Effector memory CD4-positive, alpha-beta T cell (primary cell): ENCODE data around the gene CHST3.
A peak's percentile ranks its signal among the peaks of the same experiment; 100 is the strongest.

Source experiments
- DNase-seq, 3 donors: peaks; one replicate each; pipeline ENCODE4 v3.0.0-alpha.2; 2020
- H3K27ac ChIP-seq: 2 replicates; pipeline ENCODE4 v1.7.0; 2013; ENCODE audit warnings: mild to moderate bottlenecking, low read length, moderate library complexity; ENCODE audit not compliant: insufficient read depth, poor library complexity, severe bottlenecking
- H3K27me3 ChIP-seq: replicated peaks from 2 replicates; pipeline ENCODE4 v1.7.0; 2013; ENCODE audit warnings: mild to moderate bottlenecking, low read length; ENCODE audit not compliant: insufficient read depth, control insufficient read depth, poor library complexity, severe bottlenecking
- H3K36me3 ChIP-seq: 2 replicates; pipeline ENCODE4 v1.7.0; 2013; ENCODE audit warnings: mild to moderate bottlenecking, low read length, moderate library complexity; ENCODE audit not compliant: control insufficient read depth, insufficient read depth
- H3K4me1 ChIP-seq: 2 replicates; pipeline ENCODE4 v1.7.0; 2013; ENCODE audit warnings: low read length, mild to moderate bottlenecking; ENCODE audit not compliant: control insufficient read depth, insufficient read depth, poor library complexity, severe bottlenecking
- H3K4me3 ChIP-seq: 2 replicates; pipeline ENCODE4 v1.7.0; 2013; ENCODE audit warnings: low read length, low read depth, mild to moderate bottlenecking; ENCODE audit not compliant: insufficient read depth, poor library complexity, severe bottlenecking
- H3K9me3 ChIP-seq: 2 replicates; pipeline ENCODE4 v1.7.0; 2013; ENCODE audit warnings: mild to moderate bottlenecking, low read length, moderate library complexity; ENCODE audit not compliant: control insufficient read depth

The CHST3 gene

GRCh38 chr10:71948496-71949067, 15.6 kb upstream of the CHST3 start:
- DNase-seq = no peak
- H3K9me3 ChIP-seq = peaks cover 35% of the 10 kb centered on the region

DNA sequence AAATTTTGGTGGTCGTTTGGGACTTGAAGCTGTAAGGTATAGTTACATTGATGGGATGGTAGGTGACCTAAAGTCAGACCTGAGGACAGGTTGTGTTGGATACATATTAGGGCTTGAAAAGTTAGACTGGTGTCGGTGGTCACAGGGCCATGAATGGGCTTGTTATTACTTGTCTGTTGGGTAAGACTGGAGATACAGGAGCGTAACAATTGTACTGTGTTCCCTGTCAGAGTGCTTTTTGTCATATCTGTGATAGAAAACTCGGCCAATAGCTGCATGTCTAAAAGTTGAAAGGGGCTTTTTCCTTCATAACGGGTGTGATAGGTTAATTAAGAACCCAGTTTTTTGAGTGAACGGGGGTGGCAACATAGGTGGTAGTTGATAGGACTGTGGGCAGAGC, 13.5 kb upstream of the CHST3 start:
- H3K36me3 ChIP-seq = no peaks in the 10 kb centered on the region
- no peak overlapping the region for H3K4me3 ChIP-seq
- no peak for DNase-seq
- H3K27me3 ChIP-seq = no peaks in the 10 kb centered on the region
- no peaks in the 10 kb centered on the region for H3K4me1 ChIP-seq
- peaks cover 31% of the 10 kb centered on the region for H3K9me3 ChIP-seq
- H3K27ac ChIP-seq = no peak overlapping the region

More at GRCh38 chr10:71948496-71949067, 15.6 kb upstream of the CHST3 start:
- Histone ChIP-seq H3K27ac (no peak overlapping the region), H3K27me3 (no peaks in the 10 kb centered on the region), H3K4me3 (no peak overlapping the region), H3K36me3 (no peaks in the 10 kb centered on the region), H3K4me1 (no peaks in the 10 kb centered on the region)

DNA sequence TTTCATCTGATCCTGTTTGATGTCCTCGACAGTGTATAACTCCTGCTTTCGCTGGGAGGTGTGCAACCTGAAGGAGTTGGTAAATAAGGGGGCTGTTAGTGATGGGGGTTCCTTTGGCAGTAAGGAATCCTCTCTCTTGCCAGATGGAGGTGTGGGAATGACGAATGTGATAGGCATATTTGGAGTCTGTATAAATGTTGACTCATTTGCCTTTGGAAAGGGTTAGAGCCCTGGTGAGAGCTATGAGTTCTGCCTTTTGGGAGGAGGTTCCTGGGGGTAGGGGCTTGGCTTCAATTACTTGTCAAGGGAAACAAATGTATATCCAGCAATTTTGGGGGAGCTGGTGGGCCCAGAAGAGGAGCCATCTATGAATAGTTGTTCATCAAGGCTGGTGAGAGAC, 11.4 kb upstream of the CHST3 start:
- Histone ChIP-seq H3K9me3 (peaks cover 16% of the 10 kb centered on the region), H3K27ac (no peak overlapping the region)

DNA sequence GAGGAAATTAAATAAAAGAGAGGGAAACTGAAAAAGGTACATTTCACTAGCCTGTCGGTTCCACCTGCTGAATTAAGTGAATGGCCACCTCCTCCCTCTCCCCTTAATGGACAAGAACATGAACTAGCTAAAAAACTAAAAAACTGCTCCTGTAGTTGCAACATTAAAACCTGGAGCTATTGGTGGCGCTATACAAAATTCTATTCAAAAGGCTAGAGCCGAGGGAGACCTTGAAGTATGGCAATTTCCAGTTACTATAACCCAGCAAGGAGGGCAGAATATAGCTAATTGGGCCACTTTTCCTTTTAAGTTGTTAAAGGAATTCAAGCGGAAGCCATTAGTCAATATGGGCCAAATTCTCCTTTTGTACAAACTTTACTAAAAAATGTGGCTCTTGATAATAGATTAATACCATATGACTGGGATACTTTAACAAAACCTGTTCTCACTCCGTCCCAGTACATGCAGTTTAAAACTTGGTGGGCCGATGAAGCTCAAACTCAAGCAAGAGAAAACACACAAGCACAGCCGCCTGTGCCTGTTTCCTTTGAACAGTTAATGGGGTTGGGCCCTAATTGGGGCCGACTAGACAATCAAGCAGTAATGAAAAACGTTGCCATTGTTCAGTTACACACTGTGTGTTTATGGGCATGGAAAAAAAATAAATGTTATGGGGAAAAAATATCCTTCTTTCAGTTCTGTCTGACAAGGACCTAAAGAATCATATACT, 6.5 kb upstream of the CHST3 start:
- H3K4me3 ChIP-seq = no peak overlapping the region
- H3K4me1 ChIP-seq = no peaks in the 10 kb centered on the region
- H3K36me3 ChIP-seq = no peaks in the 10 kb centered on the region
- H3K27me3 ChIP-seq = no peaks in the 10 kb centered on the region
- DNase-seq = no peak
- peaks cover 3% of the 10 kb centered on the region for H3K9me3 ChIP-seq
- no peak overlapping the region for H3K27ac ChIP-seq

More for the DNA sequence above, 11.4 kb upstream of the CHST3 start:
- H3K4me3 ChIP-seq = no peak overlapping the region
- H3K27me3 ChIP-seq = no peaks in the 10 kb centered on the region
- no peaks in the 10 kb centered on the region for H3K4me1 ChIP-seq
- no peaks in the 10 kb centered on the region for H3K36me3 ChIP-seq
- DNase-seq = no peak

DNA sequence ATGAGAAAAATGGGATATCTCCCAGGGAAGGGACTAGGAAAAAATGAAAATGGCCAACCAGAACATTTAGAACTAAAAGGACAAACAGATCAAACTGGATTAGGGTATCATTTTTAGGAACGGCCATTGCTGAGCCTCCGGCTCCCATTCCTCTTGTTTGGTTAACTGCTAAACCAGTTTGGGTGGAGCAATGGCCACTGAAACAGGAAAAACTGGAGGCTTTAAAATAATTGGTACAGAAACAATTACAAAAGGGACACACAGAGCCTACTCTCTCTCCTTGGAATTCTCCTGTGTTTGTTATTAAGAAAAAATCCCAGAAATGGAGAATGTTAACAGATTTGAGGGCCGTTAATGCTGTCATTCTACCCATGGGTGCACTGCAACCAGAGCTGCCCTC, 4.7 kb upstream of the CHST3 start:
- Histone ChIP-seq H3K4me3 (no peak overlapping the region), H3K27me3 (no peaks in the 10 kb centered on the region), H3K4me1 (peaks cover 5% of the 10 kb centered on the region), H3K27ac (no peak overlapping the region), H3K36me3 (no peaks in the 10 kb centered on the region), H3K9me3 (peaks cover 3% of the 10 kb centered on the region)
- no peak for DNase-seq

GRCh38 chr10:71961831-71962230, 2.4 kb upstream of the CHST3 start:
- DNase-seq = no peak
- Histone ChIP-seq H3K36me3 (no peaks in the 10 kb centered on the region), H3K4me1 (peaks cover 5% of the 10 kb centered on the region), H3K27ac (no peak overlapping the region), H3K4me3 (no peak overlapping the region), H3K9me3 (no peaks in the 10 kb centered on the region), H3K27me3 (peaks cover 8% of the 10 kb centered on the region)

DNA sequence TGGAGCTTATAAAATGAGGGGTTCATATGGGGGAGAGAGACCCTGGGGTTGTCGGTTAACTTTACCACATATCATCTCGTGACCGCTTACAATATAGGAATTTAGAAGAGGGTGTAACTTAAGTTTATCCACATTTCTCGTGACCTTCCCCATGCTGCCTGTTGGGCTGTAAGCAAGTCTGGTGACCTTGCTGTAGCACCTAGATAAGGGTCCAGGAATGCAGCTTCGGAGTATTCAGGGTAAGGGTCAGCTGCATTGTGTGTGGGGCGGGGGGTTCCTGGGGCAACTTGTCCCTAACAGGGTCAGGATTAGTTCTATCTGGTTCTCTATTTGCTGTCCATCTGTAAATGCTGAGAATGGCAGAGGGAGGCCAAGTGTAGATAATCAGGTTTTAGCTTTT, 1.3 kb upstream of the CHST3 start:
- no peak for DNase-seq
- H3K27ac ChIP-seq = no peak overlapping the region
- H3K27me3 ChIP-seq = peaks cover 8% of the 10 kb centered on the region
- no peaks in the 10 kb centered on the region for H3K9me3 ChIP-seq
- H3K4me3 ChIP-seq = no peak overlapping the region
- no peaks in the 10 kb centered on the region for H3K36me3 ChIP-seq
- H3K4me1 ChIP-seq = peaks cover 5% of the 10 kb centered on the region

DNA sequence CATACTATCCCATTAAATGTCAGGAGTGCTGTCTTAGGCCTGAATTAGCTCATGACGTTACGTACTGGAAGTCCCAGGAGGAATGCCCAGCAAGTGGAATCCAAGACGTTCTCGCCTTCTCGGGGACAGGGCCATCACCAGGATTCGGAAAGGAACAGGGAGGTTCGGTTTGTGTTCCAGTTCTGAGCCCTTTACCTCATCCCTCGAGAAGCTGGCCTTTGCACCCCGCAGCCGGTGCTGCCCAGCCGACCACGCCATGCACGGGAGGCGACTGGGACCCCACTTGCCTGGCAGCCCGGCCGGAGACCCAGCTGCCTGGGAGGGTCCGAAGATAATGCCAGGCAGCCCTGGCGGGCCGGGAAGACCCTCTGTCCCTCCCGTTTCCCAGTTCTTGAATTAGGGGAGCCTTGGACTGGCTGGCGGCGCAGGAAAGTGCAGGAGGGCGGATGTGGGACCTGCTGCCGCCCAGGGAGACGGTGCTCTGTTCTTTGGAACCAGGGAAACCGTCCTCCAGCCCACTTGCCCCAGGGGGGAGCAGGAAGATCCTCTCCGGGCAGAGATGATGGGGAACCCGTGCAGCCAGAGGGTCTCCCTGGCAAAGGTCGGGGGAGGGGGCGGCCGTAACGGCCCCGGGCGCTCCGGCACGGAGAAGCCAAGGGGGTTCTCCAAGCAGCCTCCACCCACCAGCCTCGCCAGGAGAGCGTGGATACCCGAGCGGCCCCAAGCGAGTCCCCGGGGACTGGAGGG, 671 bp upstream of the CHST3 start:
- no peak overlapping the region for H3K27ac ChIP-seq
- H3K36me3 ChIP-seq = no peaks in the 10 kb centered on the region
- no peak overlapping the region for H3K4me3 ChIP-seq
- no peaks in the 10 kb centered on the region for H3K9me3 ChIP-seq
- H3K4me1 ChIP-seq = peaks cover 5% of the 10 kb centered on the region
- peaks cover 8% of the 10 kb centered on the region for H3K27me3 ChIP-seq
- DNase-seq = no peak

DNA sequence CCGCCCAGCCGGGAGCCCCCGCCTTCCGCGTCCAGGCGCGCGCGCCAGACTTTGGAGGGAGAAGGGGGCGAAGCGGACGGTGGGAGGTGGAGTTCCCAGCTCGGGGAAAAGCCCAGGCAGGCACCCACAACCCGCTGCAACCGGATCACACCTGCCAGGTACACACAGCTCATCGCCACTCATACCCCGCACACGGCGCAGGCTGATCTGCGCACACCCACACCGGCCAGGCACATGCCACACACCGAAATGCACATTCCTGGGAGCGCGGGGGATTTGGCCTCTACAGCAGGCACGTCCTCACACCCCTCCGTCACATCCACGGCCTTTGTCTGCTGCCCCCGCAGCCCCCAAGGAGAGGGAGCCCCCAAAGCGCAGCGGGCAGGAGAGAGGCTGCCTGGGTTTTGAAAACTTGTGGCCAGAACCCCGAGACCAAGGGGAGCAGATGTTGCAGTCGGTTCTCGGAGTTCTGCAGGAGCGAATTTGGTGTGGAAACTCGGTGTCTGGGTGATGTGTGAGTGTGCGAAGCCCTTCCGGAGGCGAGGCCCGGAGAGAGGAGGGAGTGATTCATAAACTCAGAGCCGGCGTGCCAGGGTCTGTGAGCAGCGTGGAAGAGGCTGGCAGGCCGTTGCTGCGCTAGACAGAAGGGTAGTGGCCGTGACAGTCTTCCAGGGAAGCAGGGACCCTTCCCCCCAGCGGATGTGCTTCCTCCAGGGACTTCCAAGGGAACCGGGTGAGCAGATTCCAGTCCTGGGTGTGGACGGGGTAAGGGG, 734 bp downstream of the CHST3 start:
- H3K27ac ChIP-seq = no peak overlapping the region
- H3K4me3 ChIP-seq = peak overlapping the region; percentile 44
- no peaks in the 10 kb centered on the region for H3K9me3 ChIP-seq
- H3K36me3 ChIP-seq = no peaks in the 10 kb centered on the region
- peaks cover 8% of the 10 kb centered on the region for H3K27me3 ChIP-seq
- no peak for DNase-seq
- H3K4me1 ChIP-seq = peaks cover 5% of the 10 kb centered on the region
